Neural cell (in vitro differentiated cells): ENCODE results near the gene GNPAT.

ENCODE experiments used
- EP300 ChIP-seq: fragments of 450-650 bp; conservative IDR thresholded peaks from 2 replicates; pipeline ENCODE4 v1.6.1; 2014; ENCODE audit warnings: antibody characterized with exemption, mild to moderate bottlenecking, moderate library complexity; ENCODE audit not compliant: poor library complexity, severe bottlenecking
- EZH2 ChIP-seq: fragments of 200-600, 300-800 bp; shearing (Covaris generic), sonication (generic); IDR thresholded peaks from 2 replicates; pipeline ENCODE4 v1.6.1; 2014; ENCODE audit warnings: antibody characterized with exemption, low read length, borderline replicate concordance, mild to moderate bottlenecking; ENCODE audit not compliant: insufficient read depth, poor library complexity, severe bottlenecking
- MXI1 ChIP-seq: fragments of 450-650 bp; conservative IDR thresholded peaks from 2 replicates; pipeline ENCODE4 v1.6.1; 2014; ENCODE audit warnings: antibody characterized with exemption, mild to moderate bottlenecking; ENCODE audit not compliant: poor library complexity, severe bottlenecking
- RAD21 ChIP-seq: fragments of 450-650 bp; conservative IDR thresholded peaks from 2 replicates; pipeline ENCODE4 v1.6.1; 2014; ENCODE audit warnings: antibody characterized with exemption, mild to moderate bottlenecking, moderate library complexity
- TAF1 ChIP-seq: IDR thresholded peaks from 2 replicates; pipeline ENCODE4 v1.6.1; 2012; ENCODE audit warnings: low read depth
- TF ChIP-seq, protein P1 (sequence below): fragments of 450-650 bp; IDR thresholded peaks from 2 replicates; pipeline ENCODE4 v1.5.1; 2014; ENCODE audit warnings: antibody characterized with exemption, mild to moderate bottlenecking, moderate library complexity; ENCODE audit not compliant: poor library complexity, severe bottlenecking
- TF ChIP-seq, protein P2 (sequence below): IDR thresholded peaks from 2 replicates; pipeline ENCODE4 v1.6.1; 2012; ENCODE audit warnings: borderline replicate concordance

DNA sequence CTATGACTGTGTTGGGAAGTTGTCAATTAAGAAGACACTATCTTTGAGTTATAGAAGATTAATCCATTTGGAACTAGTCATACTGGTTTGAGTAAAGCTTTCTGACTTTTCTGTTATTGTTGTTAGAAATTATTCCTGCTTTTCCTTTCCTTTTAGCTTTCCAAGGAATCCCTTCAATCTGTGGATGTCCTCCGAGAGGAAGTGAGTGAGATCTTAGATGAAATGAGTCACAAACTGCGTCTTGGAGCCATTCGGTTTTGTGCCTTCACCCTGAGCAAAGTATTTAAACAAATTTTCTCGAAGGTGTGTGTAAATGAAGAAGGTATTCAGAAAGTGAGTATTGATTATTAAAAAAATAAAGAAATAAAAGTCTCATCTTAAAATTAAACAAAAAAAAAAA, 19.3 kb downstream of the GNPAT start:
- TF ChIP-seq, protein P1, sequence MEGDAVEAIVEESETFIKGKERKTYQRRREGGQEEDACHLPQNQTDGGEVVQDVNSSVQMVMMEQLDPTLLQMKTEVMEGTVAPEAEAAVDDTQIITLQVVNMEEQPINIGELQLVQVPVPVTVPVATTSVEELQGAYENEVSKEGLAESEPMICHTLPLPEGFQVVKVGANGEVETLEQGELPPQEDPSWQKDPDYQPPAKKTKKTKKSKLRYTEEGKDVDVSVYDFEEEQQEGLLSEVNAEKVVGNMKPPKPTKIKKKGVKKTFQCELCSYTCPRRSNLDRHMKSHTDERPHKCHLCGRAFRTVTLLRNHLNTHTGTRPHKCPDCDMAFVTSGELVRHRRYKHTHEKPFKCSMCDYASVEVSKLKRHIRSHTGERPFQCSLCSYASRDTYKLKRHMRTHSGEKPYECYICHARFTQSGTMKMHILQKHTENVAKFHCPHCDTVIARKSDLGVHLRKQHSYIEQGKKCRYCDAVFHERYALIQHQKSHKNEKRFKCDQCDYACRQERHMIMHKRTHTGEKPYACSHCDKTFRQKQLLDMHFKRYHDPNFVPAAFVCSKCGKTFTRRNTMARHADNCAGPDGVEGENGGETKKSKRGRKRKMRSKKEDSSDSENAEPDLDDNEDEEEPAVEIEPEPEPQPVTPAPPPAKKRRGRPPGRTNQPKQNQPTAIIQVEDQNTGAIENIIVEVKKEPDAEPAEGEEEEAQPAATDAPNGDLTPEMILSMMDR: no peak
- no peak for TF ChIP-seq RAD21
- TF ChIP-seq TAF1: no peak
- no peak for TF ChIP-seq EZH2
- TF ChIP-seq EP300: no peak
- TF ChIP-seq, protein P2, sequence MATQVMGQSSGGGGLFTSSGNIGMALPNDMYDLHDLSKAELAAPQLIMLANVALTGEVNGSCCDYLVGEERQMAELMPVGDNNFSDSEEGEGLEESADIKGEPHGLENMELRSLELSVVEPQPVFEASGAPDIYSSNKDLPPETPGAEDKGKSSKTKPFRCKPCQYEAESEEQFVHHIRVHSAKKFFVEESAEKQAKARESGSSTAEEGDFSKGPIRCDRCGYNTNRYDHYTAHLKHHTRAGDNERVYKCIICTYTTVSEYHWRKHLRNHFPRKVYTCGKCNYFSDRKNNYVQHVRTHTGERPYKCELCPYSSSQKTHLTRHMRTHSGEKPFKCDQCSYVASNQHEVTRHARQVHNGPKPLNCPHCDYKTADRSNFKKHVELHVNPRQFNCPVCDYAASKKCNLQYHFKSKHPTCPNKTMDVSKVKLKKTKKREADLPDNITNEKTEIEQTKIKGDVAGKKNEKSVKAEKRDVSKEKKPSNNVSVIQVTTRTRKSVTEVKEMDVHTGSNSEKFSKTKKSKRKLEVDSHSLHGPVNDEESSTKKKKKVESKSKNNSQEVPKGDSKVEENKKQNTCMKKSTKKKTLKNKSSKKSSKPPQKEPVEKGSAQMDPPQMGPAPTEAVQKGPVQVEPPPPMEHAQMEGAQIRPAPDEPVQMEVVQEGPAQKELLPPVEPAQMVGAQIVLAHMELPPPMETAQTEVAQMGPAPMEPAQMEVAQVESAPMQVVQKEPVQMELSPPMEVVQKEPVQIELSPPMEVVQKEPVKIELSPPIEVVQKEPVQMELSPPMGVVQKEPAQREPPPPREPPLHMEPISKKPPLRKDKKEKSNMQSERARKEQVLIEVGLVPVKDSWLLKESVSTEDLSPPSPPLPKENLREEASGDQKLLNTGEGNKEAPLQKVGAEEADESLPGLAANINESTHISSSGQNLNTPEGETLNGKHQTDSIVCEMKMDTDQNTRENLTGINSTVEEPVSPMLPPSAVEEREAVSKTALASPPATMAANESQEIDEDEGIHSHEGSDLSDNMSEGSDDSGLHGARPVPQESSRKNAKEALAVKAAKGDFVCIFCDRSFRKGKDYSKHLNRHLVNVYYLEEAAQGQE: no peak
- TF ChIP-seq MXI1: no peak
